ENCODE data around the gene CMA1. TPM values are rescaled to one million over a fixed set of nuclear protein-coding genes. Genes with fewer than 3 reads are reported as not detected.
"Not testable (repeated sequence)": the region's sequence is repeated elsewhere in the genome, so short reads cannot be mapped to it uniquely, and the experiment has no call there.

The CMA1 gene
- not detected for total RNA-seq

DNA sequence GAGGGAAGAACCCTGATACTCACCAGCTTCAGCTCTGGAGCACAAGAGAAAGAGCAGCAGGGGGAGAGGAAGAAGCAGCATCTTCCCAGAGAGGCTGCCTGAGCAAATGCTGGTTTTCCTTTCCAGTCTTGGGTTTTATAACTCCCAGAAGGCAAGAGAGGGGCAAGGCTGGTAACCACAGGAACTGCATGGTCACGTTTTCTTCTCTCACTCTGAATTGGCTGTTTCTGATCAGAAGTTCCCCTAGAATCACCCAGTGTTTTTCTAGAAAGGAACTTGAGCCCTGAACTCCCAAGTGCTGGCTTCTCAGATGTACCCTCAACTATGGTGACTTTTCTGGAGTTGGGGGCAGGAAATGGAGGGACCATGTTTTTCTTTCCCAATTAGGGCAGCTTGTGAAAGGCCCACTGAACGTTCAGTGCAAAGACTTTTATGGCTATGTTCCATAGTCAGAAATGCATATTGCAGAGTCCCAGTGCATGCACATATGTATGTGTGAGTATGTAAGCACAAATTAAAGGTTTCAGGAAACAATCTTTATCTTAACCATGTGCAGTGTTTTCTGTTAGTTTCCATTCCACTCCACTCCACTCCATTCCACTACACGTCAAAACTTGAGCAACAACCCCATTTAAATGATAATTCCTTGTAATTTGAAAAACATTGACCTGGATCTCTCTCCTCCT lies at the start of gene CMA1:
TSS of gene CMA1 (minus strand) at position 111 of the 686 bp plus-strand sequence. CDS start at position 81, 30 bp downstream.
- H3K27me3 ChIP-seq (ENCODE audit: insufficient read depth, low read length), result no peaks in the 10 kb centered on the region
- H3K4me3 ChIP-seq (ENCODE audit: low read length), result no peak within 1 kb of the TSS
- no peaks in the 10 kb centered on the region for H3K4me1 ChIP-seq (ENCODE audit: insufficient read depth, low read length)
- H3K9me3 ChIP-seq (ENCODE audit: low read depth, low read length), result no peaks in the 10 kb centered on the region

DNA sequence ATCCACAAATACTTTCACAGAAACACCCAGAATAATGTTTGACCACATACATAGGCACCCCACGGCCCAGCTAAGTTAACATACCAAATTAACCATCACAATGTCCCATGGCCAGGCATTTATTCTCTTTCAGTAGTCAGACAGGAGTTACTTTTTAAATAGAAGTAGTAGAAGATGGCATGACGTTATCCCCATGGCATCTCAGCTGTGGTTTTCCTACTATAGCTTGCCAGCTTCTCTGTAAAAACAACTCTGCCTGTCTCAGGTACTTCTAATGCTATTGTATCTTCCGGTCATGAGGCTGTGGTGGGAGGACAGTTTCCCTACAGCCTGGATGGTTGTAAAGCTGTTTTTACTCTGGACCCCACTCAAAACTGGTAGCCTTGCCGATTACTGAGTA lies 48.7 kb upstream of the CMA1 start:
- Histone ChIP-seq H3K27me3 (ENCODE audit: insufficient read depth, low read length) (peaks cover 4% of the 10 kb centered on the region), H3K4me1 (ENCODE audit: insufficient read depth, low read length) (no peaks in the 10 kb centered on the region), H3K4me3 (ENCODE audit: low read length) (no peak overlapping the region), H3K9me3 (ENCODE audit: low read depth, low read length) (no peaks in the 10 kb centered on the region)

DNA sequence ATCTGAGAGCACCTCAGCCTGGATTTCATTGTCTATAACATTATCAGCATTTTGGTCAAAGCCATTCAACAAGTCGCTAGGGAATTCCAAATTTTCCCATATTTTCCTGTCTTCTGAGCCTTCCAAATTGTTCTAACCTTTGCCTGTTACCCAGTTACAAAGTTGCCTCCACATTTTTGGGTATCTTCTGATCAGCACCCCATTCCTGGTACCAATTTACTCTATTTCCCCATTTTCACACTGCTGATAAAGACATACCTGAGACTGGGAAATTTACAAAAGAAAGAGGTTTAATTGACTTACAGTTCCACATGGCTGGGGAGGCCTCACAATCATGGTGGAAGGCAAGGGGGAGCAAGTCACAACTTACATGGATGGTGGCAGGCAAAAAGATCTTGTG lies 41.0 kb upstream of the CMA1 start:
- H3K27me3 ChIP-seq (ENCODE audit: insufficient read depth, low read length); H3K4me3 ChIP-seq (ENCODE audit: low read length); H3K4me1 ChIP-seq (ENCODE audit: insufficient read depth, low read length); H3K9me3 ChIP-seq (ENCODE audit: low read depth, low read length): not testable (repeated sequence)

- no peaks in the 10 kb centered on the region for H3K4me1 ChIP-seq (ENCODE audit: insufficient read depth, low read length)
- no peak overlapping the region for H3K4me3 ChIP-seq (ENCODE audit: low read length)
- peaks cover 3% of the 10 kb centered on the region for H3K27me3 ChIP-seq (ENCODE audit: insufficient read depth, low read length)
- no peaks in the 10 kb centered on the region for H3K9me3 ChIP-seq (ENCODE audit: low read depth, low read length)
Measured at GRCh38 chr14:24542346-24542936, 34.4 kb upstream of the CMA1 start.

GRCh38 chr14:24535737-24536136 lies 27.7 kb upstream of the CMA1 start:
- no peak overlapping the region for H3K4me3 ChIP-seq (ENCODE audit: low read length)
- no peaks in the 10 kb centered on the region for H3K4me1 ChIP-seq (ENCODE audit: insufficient read depth, low read length)
- no peaks in the 10 kb centered on the region for H3K9me3 ChIP-seq (ENCODE audit: low read depth, low read length)
- peaks cover 3% of the 10 kb centered on the region for H3K27me3 ChIP-seq (ENCODE audit: insufficient read depth, low read length)

DNA sequence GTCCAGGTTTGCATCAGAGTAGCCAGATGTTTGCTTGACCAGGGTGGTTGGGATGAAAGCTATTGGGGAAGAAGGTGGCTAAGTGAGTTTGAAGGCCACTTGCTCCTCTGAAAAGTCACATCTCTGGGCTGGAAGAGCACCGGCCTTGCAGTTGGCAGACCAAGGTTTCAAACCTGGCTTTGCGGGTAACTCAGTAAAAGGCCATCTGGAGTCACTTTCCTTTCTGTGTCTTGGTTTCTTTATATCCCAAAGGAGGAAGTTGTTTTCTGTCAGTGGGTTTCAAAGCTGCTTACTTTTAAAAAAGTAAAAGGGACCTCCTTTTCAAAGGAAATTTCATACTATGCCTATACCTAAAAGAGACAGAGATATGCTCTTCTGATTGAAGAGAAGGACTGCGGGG lies 26.2 kb upstream of the CMA1 start:
- H3K4me1 ChIP-seq (ENCODE audit: insufficient read depth, low read length), result no peaks in the 10 kb centered on the region
- H3K4me3 ChIP-seq (ENCODE audit: low read length), result no peak overlapping the region
- no peaks in the 10 kb centered on the region for H3K9me3 ChIP-seq (ENCODE audit: low read depth, low read length)
- H3K27me3 ChIP-seq (ENCODE audit: insufficient read depth, low read length), result peaks cover 3% of the 10 kb centered on the region

GRCh38 chr14:24525877-24526620 lies 18.0 kb upstream of the CMA1 start:
- H3K4me3 ChIP-seq (ENCODE audit: low read length); H3K9me3 ChIP-seq (ENCODE audit: low read depth, low read length); H3K4me1 ChIP-seq (ENCODE audit: insufficient read depth, low read length); H3K27me3 ChIP-seq (ENCODE audit: insufficient read depth, low read length): not testable (repeated sequence)

GRCh38 chr14:24518851-24519250 lies 10.8 kb upstream of the CMA1 start:
- no peaks in the 10 kb centered on the region for H3K9me3 ChIP-seq (ENCODE audit: low read depth, low read length)
- no peaks in the 10 kb centered on the region for H3K27me3 ChIP-seq (ENCODE audit: insufficient read depth, low read length)
- H3K4me3 ChIP-seq (ENCODE audit: low read length), result no peak overlapping the region
- H3K4me1 ChIP-seq (ENCODE audit: insufficient read depth, low read length), result no peaks in the 10 kb centered on the region

DNA sequence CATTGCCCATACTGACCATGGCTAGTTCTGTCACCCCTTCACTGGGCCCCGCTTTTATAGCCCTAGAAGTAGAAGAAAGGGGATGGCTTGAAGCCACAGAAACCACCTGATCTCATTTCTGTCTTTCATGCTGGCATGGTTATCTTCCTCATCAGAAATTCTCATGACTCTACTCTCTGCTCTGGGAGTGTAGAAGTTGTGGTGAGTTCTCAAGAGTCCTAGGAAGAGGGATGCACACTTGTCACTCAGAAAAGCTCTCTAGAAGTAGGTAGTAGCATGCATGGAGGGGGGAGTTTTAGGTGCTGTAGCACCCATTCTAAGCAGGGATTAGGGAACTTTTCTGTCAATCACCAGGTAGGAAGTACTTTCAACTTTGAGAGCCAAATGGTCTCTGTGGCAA lies 6.1 kb upstream of the CMA1 start:
- no peak overlapping the region for H3K4me3 ChIP-seq (ENCODE audit: low read length)
- no peaks in the 10 kb centered on the region for H3K27me3 ChIP-seq (ENCODE audit: insufficient read depth, low read length)
- no peaks in the 10 kb centered on the region for H3K4me1 ChIP-seq (ENCODE audit: insufficient read depth, low read length)
- no peaks in the 10 kb centered on the region for H3K9me3 ChIP-seq (ENCODE audit: low read depth, low read length)

- Histone ChIP-seq H3K9me3 (ENCODE audit: low read depth, low read length) (no peaks in the 10 kb centered on the region), H3K4me3 (ENCODE audit: low read length) (no peak overlapping the region), H3K27me3 (ENCODE audit: insufficient read depth, low read length) (no peaks in the 10 kb centered on the region), H3K4me1 (ENCODE audit: insufficient read depth, low read length) (no peaks in the 10 kb centered on the region)
Measured at GRCh38 chr14:24513009-24513408, 4.9 kb upstream of the CMA1 start.

DNA sequence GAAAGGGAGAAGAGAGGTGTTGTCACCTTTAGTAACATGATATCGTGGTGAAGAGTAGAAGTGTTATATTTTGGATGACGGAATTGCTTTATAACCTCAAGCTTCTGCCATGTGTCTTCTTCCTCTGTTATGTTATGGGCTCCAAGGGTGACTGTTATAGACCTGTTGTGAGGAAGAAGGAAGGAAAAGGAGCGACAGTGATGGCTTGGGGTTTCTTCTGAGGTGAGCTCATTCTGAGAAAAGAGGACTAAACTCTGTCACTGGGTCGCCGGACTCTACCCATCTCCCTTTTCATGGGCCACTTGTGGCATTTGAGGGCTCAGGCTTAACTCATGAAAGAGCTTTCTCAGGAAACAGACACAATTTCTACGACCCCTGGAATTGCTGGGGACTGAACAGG lies 1.6 kb downstream of the CMA1 start:
- no peak overlapping the region for H3K4me3 ChIP-seq (ENCODE audit: low read length)
- no peaks in the 10 kb centered on the region for H3K4me1 ChIP-seq (ENCODE audit: insufficient read depth, low read length)
- no peaks in the 10 kb centered on the region for H3K27me3 ChIP-seq (ENCODE audit: insufficient read depth, low read length)
- no peaks in the 10 kb centered on the region for H3K9me3 ChIP-seq (ENCODE audit: low read depth, low read length)

DNA sequence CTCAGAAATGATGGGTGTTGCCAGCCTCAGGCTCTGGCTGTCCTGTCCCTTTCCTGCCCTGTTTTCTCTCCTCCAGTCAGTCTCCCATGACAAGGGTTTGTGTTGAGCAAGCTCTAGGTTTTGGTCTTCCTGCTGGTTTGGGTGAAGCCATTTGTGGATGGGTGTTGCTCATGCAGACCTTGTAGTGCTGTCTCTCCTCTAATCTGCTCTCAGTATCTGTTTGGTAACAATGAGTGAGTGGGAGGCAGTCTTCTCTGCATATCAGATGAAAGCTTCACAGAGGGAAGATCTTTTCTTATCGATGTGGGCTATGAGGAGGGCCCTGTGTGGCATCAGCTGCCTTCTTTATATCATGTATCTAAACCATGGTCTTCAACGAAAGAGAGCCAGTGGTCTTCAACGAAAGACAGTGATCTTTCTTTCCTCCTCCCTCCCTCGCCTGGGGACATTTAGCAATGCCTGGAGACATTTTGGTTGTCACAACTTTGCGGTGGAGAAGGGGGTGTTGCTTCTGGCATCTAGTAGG lies 3.6 kb downstream of the CMA1 start:
- no peaks in the 10 kb centered on the region for H3K4me1 ChIP-seq (ENCODE audit: insufficient read depth, low read length)
- no peak overlapping the region for H3K4me3 ChIP-seq (ENCODE audit: low read length)
- no peaks in the 10 kb centered on the region for H3K9me3 ChIP-seq (ENCODE audit: low read depth, low read length)
- no peaks in the 10 kb centered on the region for H3K27me3 ChIP-seq (ENCODE audit: insufficient read depth, low read length)

- not testable (repeated sequence) for H3K9me3 ChIP-seq (ENCODE audit: low read depth, low read length); H3K4me3 ChIP-seq (ENCODE audit: low read length); H3K27me3 ChIP-seq (ENCODE audit: insufficient read depth, low read length); H3K4me1 ChIP-seq (ENCODE audit: insufficient read depth, low read length)
Measured at GRCh38 chr14:24491586-24492408, 16.3 kb downstream of the CMA1 start.

DNA sequence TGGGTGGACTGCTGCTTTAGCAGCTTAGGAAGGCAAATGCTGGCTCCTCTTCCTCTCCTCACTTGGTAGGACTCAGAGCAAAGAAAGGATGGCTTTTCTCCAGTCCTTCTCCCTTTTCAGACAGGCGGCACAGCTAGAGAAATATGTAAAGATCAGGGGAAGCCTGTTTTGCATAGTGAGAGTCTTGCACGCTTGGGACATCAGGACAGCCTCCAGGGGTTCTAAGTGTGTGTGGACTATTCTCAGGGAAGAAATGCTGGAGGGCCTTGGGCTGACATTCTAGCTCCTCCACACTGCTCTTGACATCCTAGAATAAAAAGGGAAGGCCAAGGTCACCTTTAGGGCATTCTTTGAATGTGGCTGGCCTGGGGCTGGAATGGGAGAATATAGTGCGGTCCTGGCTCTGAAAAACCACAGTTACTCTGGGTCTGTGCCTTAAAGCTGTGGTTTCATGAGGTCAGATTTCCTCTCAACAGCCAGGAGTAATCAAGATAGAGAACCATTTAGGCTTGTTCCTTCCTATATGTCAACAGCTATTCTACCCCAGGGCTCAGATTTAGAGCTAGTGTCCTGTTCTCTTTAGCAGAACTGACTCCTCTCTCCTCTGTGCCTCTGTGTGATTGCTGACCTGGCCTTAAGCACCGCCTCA lies 24.3 kb downstream of the CMA1 start:
- Histone ChIP-seq H3K9me3 (ENCODE audit: low read depth, low read length) (no peaks in the 10 kb centered on the region), H3K27me3 (ENCODE audit: insufficient read depth, low read length) (no peaks in the 10 kb centered on the region), H3K4me1 (ENCODE audit: insufficient read depth, low read length) (peaks cover 8% of the 10 kb centered on the region), H3K4me3 (ENCODE audit: low read length) (no peak overlapping the region)
